HCT116 (cell line): ENCODE results near the gene RAB3GAP1. TPM values are rescaled to one million over a fixed set of nuclear protein-coding genes. Genes with fewer than 3 reads are reported as not detected.

ENCODE experiments used
- ATAC-seq: fragments of 200-7000 bp; cut with Tn5 transposase; 2 replicates; pipeline ENCODE4 v1.9.1; 2020; ENCODE audit warnings: mild to moderate bottlenecking, moderate library complexity
- BruUV-seq: library from RNA; stranded (reverse); fragments of 400-500 nt; replicated peaks from 2 replicates; lab custom pipeline; 2021; lab: Mats Ljungman, UMichigan
- CTCF ChIA-PET: fragments of 300-600 bp; sonication (Branson Sonifier 250); formaldehyde crosslinking; loops from one replicate; lab custom pipeline; 2021; ENCODE audit warnings: antibody characterized with exemption; lab: Charles Lee
- POLR2A ChIA-PET: fragments of 300-600, 350-600 bp; sonication (Branson Sonifier 250); formaldehyde crosslinking; loops from one replicate; lab custom pipeline; 2021; ENCODE audit warnings: antibody characterized with exemption; lab: Charles Lee
- RAD21 ChIA-PET, 2 experiments: fragments of 300-600 bp; sonication (Branson Sonifier 250); formaldehyde crosslinking; loops; one replicate each; lab custom pipeline; 2023; ENCODE audit warnings: low total read pairs in 2 of 2; ENCODE audit not compliant: uncharacterized antibody in 2 of 2, unreplicated experiment in 2 of 2, low non-redundant PET in 1 of 2; lab: Charles Lee
- DNase-seq: peaks from one replicate; pipeline ENCODE4 v3.0.0-alpha.2; 2010; ENCODE audit warnings: low read depth, low spot score
- H2AFZ ChIP-seq: fragments of 200-600 bp; shearing (Covaris generic), sonication (generic); 2 replicates; pipeline ENCODE4 v1.6.1; 2017; ENCODE audit warnings: low read depth, mixed run types, mixed read lengths, antibody characterized with exemption, low read length; ENCODE audit not compliant: poor library complexity, severe bottlenecking
- H3K27ac ChIP-seq: 2 replicates; pipeline ENCODE4 v1.5.1; 2012; ENCODE audit warnings: low read depth, low read length
- H3K27me3 ChIP-seq: fragments of 200-600 bp; sonication (generic); 2 replicates; pipeline ENCODE4 v1.6.1; 2016; ENCODE audit warnings: mixed run types, low read length, mixed read lengths; ENCODE audit not compliant: insufficient read depth
- H3K36me3 ChIP-seq, 2 experiments: fragments of 200-500 bp in 1 of 2; fragments of 200-600 bp in 1 of 2; sonication (Bioruptor generic) in 1 of 2; sonication (generic) in 1 of 2; 2 replicates each; pipeline versions ENCODE4 v1.5.1 to v1.6.1; 2014 to 2016; ENCODE audit warnings: low read length in 2 of 2, inconsistent platforms in 1 of 2, mixed read lengths in 1 of 2, mixed run types in 1 of 2; ENCODE audit not compliant: insufficient read depth in 2 of 2, control insufficient read depth in 1 of 2
- H3K4me1 ChIP-seq, 2 experiments: fragments of 200-600 bp in 1 of 2; sonication (generic) in 1 of 2; 2 replicates each; pipeline versions ENCODE4 v1.5.1 to v1.6.1; 2012 to 2017; ENCODE audit warnings: low read length in 2 of 2, inconsistent platforms in 1 of 2, mild to moderate bottlenecking in 1 of 2, mixed read lengths in 1 of 2, mixed run types in 1 of 2, moderate library complexity in 1 of 2; ENCODE audit not compliant: insufficient read depth in 2 of 2, control insufficient read depth in 1 of 2
- H3K4me2 ChIP-seq: fragments of 200-600 bp; sonication (generic); 2 replicates; pipeline ENCODE4 v1.6.1; 2017; ENCODE audit warnings: mixed run types, low read length, mixed read lengths
- H3K4me3 ChIP-seq, 2 experiments: fragments of 200-600 bp in 1 of 2; sonication (generic) in 1 of 2; replicated peaks in 1 of 2; 2 replicates each; pipeline ENCODE4 v1.5.1; 2011 to 2016; ENCODE audit warnings: low read length in 2 of 2, control low read depth in 1 of 2, low read depth in 1 of 2, mild to moderate bottlenecking in 1 of 2, mixed read lengths in 1 of 2, mixed run types in 1 of 2
- H3K79me2 ChIP-seq: fragments of 200-600 bp; sonication (generic); 2 replicates; pipeline ENCODE4 v1.6.1; 2017; ENCODE audit warnings: mild to moderate bottlenecking, mixed run types, low read length, moderate library complexity, mixed read lengths; ENCODE audit not compliant: insufficient read depth
- H3K9ac ChIP-seq: fragments of 200-600 bp; sonication (generic); 2 replicates; pipeline ENCODE4 v1.6.1; 2016; ENCODE audit warnings: low read length, mixed read lengths
- H3K9me2 ChIP-seq: fragments of 200-600 bp; sonication (generic), shearing (Covaris generic); 2 replicates; pipeline ENCODE4 v1.6.1; 2017; ENCODE audit warnings: mixed run types, mild to moderate bottlenecking, moderate library complexity; ENCODE audit not compliant: insufficient read depth
- H3K9me3 ChIP-seq, 2 experiments: fragments of 200-500 bp in 1 of 2; fragments of 200-600 bp in 1 of 2; sonication (Bioruptor generic) in 1 of 2; sonication (generic) in 1 of 2; 2 replicates each; pipeline ENCODE4 v1.6.1; 2014 to 2017; ENCODE audit warnings: low read length in 2 of 2, mixed read lengths in 2 of 2, inconsistent platforms in 1 of 2, low read depth in 1 of 2, mild to moderate bottlenecking in 1 of 2, mixed run types in 1 of 2, moderate library complexity in 1 of 2; ENCODE audit not compliant: control insufficient read depth in 1 of 2, insufficient read depth in 1 of 2
- H4K20me1 ChIP-seq: fragments of 200-600 bp; sonication (generic), shearing (Covaris generic); 2 replicates; pipeline ENCODE4 v1.6.1; 2017; ENCODE audit warnings: mixed run types, mild to moderate bottlenecking, moderate library complexity; ENCODE audit not compliant: insufficient read depth
- CEBPB ChIP-seq: IDR thresholded peaks from 2 replicates; pipeline ENCODE4 v1.6.1; 2012; ENCODE audit warnings: low read depth
- EGR1 ChIP-seq: IDR thresholded peaks from 2 replicates; pipeline ENCODE4 v1.6.1; 2012; ENCODE audit warnings: low read depth
- ELF1 ChIP-seq: IDR thresholded peaks from 2 replicates; pipeline ENCODE4 v1.6.1; 2012; ENCODE audit warnings: low read depth, borderline replicate concordance
- EZH2phosphoT487 ChIP-seq: fragments of 200-600 bp; IDR thresholded peaks from 2 replicates; pipeline ENCODE4 v1.6.1; 2018; ENCODE audit warnings: antibody characterized with exemption, borderline replicate concordance
- FOSL1 ChIP-seq: IDR thresholded peaks from 2 replicates; pipeline ENCODE4 v1.6.1; 2012; ENCODE audit warnings: low read depth
- POLR2A ChIP-seq: IDR thresholded peaks from 2 replicates; pipeline ENCODE4 v1.7.0; 2011; ENCODE audit warnings: borderline replicate concordance; ENCODE audit not compliant: insufficient read depth, insufficient read length; ENCODE audit errors: extremely low read depth
- POLR2AphosphoS5 ChIP-seq: IDR thresholded peaks from 2 replicates; pipeline ENCODE4 v1.6.1; 2011; ENCODE audit warnings: mild to moderate bottlenecking, low read depth, low read length, moderate library complexity
- TCF7L2 ChIP-seq: IDR thresholded peaks from 2 replicates; pipeline ENCODE4 v1.7.0; 2011; ENCODE audit warnings: borderline replicate concordance, inconsistent platforms; ENCODE audit not compliant: insufficient read depth, insufficient read length; ENCODE audit errors: extremely low read depth
- ZNF274 ChIP-seq: fragments of 200-500 bp; sonication (Bioruptor generic); IDR thresholded peaks from 2 replicates; pipeline ENCODE4 v1.6.1; 2014; ENCODE audit warnings: mild to moderate bottlenecking, low read depth, low read length, inconsistent platforms
- intact Hi-C: fragments of 100-400 bp; cut with micrococcal nuclease; formaldehyde crosslinking; loops from 2 replicates; pipeline ENCODE4 v1.10.0; 2022
- total RNA-seq: library from RNA; stranded (reverse); gene quantifications from one replicate; pipeline ENCODE4 v1.2.1, GENCODE V29; 2021; ENCODE audit not compliant: unreplicated experiment
- TF ChIP-seq, protein P1 (sequence below), 3 experiments: fragments of 200-600 bp in 1 of 3; sonication (generic) in 1 of 3; IDR thresholded peaks in 2 of 3; conservative IDR thresholded peaks in 1 of 3; 2 replicates each; pipeline ENCODE4 v1.5.1; 2012 to 2017; ENCODE audit warnings: low read depth in 2 of 3, low read length in 2 of 3, antibody characterized with exemption in 1 of 3, borderline replicate concordance in 1 of 3, control low read depth in 1 of 3, mild to moderate bottlenecking in 1 of 3, mixed read lengths in 1 of 3, mixed run types in 1 of 3, moderate library complexity in 1 of 3; ENCODE audit not compliant: insufficient read depth in 1 of 3
- TF ChIP-seq, protein P2 (sequence below): IDR thresholded peaks from 2 replicates; pipeline ENCODE4 v1.6.1; 2012; ENCODE audit warnings: low read depth
- TF ChIP-seq, protein P3 (sequence below): IDR thresholded peaks from 2 replicates; pipeline ENCODE4 v1.6.1; 2012

Gene RAB3GAP1
- total RNA-seq, 1 experiment from 2014 or later: 38.5 TPM

DNA sequence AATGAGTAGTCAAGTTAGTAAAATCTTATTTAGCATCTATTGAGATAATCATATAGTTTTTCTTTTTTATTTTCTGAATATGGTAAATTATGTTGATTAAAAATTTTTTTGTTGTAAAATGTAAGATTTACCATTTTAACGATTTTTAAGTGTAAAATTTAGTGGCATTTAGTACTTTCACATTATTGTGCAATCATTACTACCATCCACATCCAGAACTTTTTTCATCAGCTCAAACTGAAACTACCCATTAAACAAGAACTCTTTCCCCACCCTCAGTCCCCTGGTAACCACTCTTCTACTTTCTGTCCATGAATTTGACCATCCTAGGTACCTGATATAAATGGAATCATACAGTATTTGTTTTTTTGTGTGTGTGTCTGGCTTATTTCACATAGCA is 11.1 kb downstream of the RAB3GAP1 start:
- H3K9me3 ChIP-seq: no peaks in the 10 kb centered on the region
- intact Hi-C loops: no loop called here
- H3K9me2 ChIP-seq: no peaks in the 10 kb centered on the region
- POLR2A ChIA-PET: no interaction called here
- H3K4me3 ChIP-seq: no peak overlapping the region
- no peak overlapping the region for H3K9ac ChIP-seq
- no peaks in the 10 kb centered on the region for H4K20me1 ChIP-seq
- no peaks in the 10 kb centered on the region for H3K4me1 ChIP-seq
- TF ChIP-seq EGR1 (no peak), ZNF274 (no peak), TCF7L2 (no peak), EZH2phosphoT487 (no peak), POLR2AphosphoS5 (no peak), POLR2A (no peak), ELF1 (no peak)
- TF ChIP-seq, protein P1, sequence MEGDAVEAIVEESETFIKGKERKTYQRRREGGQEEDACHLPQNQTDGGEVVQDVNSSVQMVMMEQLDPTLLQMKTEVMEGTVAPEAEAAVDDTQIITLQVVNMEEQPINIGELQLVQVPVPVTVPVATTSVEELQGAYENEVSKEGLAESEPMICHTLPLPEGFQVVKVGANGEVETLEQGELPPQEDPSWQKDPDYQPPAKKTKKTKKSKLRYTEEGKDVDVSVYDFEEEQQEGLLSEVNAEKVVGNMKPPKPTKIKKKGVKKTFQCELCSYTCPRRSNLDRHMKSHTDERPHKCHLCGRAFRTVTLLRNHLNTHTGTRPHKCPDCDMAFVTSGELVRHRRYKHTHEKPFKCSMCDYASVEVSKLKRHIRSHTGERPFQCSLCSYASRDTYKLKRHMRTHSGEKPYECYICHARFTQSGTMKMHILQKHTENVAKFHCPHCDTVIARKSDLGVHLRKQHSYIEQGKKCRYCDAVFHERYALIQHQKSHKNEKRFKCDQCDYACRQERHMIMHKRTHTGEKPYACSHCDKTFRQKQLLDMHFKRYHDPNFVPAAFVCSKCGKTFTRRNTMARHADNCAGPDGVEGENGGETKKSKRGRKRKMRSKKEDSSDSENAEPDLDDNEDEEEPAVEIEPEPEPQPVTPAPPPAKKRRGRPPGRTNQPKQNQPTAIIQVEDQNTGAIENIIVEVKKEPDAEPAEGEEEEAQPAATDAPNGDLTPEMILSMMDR (IDR thresholded peaks at IDR 0.05 in 2 of 3, conservative IDR thresholded peaks at IDR 0.05 in 1 of 3; ENCODE audit: borderline replicate concordance in 1 of 3, insufficient read depth in 1 of 3, low read depth in 2 of 3, low read length in 2 of 3): no peak
- TF ChIP-seq, all 23 proteins: peak for 0
- Histone ChIP-seq H3K79me2 (peaks cover 90% of the 10 kb centered on the region), H2AFZ (no peak overlapping the region), H3K27me3 (no peaks in the 10 kb centered on the region), H3K27ac (no peak overlapping the region), H3K36me3 (peaks cover 9 to 18% of the 10 kb centered on the region in 2 experiments; a peak in 3 of 4 replicates), H3K4me2 (no peak overlapping the region)
- no TSS peak for BruUV-seq
- DNase-seq (no peak), ATAC-seq (no peak)
- CTCF ChIA-PET: no interaction called here
- RAD21 ChIA-PET: no interaction called here

DNA sequence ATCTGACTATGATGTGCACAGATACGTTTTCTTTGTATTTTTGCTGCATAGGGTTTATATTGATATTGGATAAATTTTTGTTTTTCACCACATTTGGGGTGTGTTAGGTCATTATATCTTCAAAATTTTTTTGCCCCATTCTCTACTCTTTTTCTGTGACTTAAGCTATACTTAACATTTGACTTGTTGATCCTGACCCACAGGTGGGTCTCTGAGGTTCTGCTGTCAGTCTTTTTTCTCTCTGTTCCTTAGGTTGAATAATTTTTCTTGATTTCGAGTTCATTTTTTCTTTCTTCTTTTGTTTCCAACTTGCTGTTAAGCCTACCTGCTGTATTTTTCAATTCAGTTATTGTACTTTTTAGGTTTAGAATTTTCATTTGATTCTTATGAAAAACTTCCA is 12.1 kb downstream of the RAB3GAP1 start:
- Histone ChIP-seq H3K4me1 (no peaks in the 10 kb centered on the region), H4K20me1 (no peaks in the 10 kb centered on the region), H3K4me3 (no peak overlapping the region), H3K9ac (no peak overlapping the region), H3K79me2 (peaks cover 87% of the 10 kb centered on the region), H3K9me3 (0 out of 4 replicates have a peak, but pooled peaks cover 0 to under 1% of the 10 kb centered on the region in 2 experiments), H3K4me2 (no peak overlapping the region), H3K27ac (no peak overlapping the region), H3K36me3 (peaks cover 7 to 18% of the 10 kb centered on the region in 2 experiments; a peak in 3 of 4 replicates), H3K27me3 (no peaks in the 10 kb centered on the region), H3K9me2 (no peaks in the 10 kb centered on the region), H2AFZ (no peak overlapping the region)
- POLR2A ChIA-PET: no interaction called here
- no peak for ATAC-seq
- RAD21 ChIA-PET: no interaction called here
- DNase-seq: no peak
- no TSS peak for BruUV-seq
- CTCF ChIA-PET: no interaction called here
- intact Hi-C loops: no loop called here
- TF ChIP-seq POLR2AphosphoS5: no peak
- TF ChIP-seq, protein P2, sequence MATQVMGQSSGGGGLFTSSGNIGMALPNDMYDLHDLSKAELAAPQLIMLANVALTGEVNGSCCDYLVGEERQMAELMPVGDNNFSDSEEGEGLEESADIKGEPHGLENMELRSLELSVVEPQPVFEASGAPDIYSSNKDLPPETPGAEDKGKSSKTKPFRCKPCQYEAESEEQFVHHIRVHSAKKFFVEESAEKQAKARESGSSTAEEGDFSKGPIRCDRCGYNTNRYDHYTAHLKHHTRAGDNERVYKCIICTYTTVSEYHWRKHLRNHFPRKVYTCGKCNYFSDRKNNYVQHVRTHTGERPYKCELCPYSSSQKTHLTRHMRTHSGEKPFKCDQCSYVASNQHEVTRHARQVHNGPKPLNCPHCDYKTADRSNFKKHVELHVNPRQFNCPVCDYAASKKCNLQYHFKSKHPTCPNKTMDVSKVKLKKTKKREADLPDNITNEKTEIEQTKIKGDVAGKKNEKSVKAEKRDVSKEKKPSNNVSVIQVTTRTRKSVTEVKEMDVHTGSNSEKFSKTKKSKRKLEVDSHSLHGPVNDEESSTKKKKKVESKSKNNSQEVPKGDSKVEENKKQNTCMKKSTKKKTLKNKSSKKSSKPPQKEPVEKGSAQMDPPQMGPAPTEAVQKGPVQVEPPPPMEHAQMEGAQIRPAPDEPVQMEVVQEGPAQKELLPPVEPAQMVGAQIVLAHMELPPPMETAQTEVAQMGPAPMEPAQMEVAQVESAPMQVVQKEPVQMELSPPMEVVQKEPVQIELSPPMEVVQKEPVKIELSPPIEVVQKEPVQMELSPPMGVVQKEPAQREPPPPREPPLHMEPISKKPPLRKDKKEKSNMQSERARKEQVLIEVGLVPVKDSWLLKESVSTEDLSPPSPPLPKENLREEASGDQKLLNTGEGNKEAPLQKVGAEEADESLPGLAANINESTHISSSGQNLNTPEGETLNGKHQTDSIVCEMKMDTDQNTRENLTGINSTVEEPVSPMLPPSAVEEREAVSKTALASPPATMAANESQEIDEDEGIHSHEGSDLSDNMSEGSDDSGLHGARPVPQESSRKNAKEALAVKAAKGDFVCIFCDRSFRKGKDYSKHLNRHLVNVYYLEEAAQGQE: no peak
- no peak for TF ChIP-seq FOSL1
- TF ChIP-seq CEBPB: no peak
- TF ChIP-seq TCF7L2: no peak
- TF ChIP-seq, protein P3, sequence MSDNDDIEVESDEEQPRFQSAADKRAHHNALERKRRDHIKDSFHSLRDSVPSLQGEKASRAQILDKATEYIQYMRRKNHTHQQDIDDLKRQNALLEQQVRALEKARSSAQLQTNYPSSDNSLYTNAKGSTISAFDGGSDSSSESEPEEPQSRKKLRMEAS: no peak
